H9 (cell line): ENCODE data around the gene CLECL1. TPM values are rescaled to one million over a fixed set of nuclear protein-coding genes. Genes with fewer than 3 reads are reported as not detected.

Experiments used
- DNase-seq: peaks from one replicate; pipeline ENCODE4 v3.0.0-alpha.2; 2017
- H2AFZ ChIP-seq: one replicate; pipeline ENCODE4 v1.6.1; 2013; ENCODE audit warnings: mild to moderate bottlenecking, low read length, control low read depth, moderate library complexity
- H2AK5ac ChIP-seq: 2 replicates; pipeline ENCODE4 v1.6.1; 2013; ENCODE audit warnings: low read length, control low read depth, mixed read lengths; ENCODE audit not compliant: insufficient read length
- H2BK120ac ChIP-seq: one replicate; pipeline ENCODE4 v1.6.1; 2013; ENCODE audit warnings: low read depth, mild to moderate bottlenecking, low read length, control low read depth, inconsistent platforms; ENCODE audit not compliant: poor library complexity, severe bottlenecking
- H2BK12ac ChIP-seq: 2 replicates; pipeline ENCODE4 v1.6.1; 2013; ENCODE audit warnings: low read length, control low read depth, mixed read lengths, low read depth; ENCODE audit not compliant: insufficient read length
- H2BK15ac ChIP-seq: 2 replicates; pipeline ENCODE4 v1.6.1; 2013; ENCODE audit warnings: low read depth, low read length, control low read depth
- H2BK20ac ChIP-seq: one replicate; pipeline ENCODE4 v1.6.1; 2013; ENCODE audit warnings: low read depth, mild to moderate bottlenecking, low read length, control low read depth, inconsistent platforms; ENCODE audit not compliant: poor library complexity, severe bottlenecking
- H2BK5ac ChIP-seq: 2 replicates; pipeline ENCODE4 v1.6.1; 2013; ENCODE audit warnings: low read length, control low read depth, mixed read lengths; ENCODE audit not compliant: insufficient read length
- H3K14ac ChIP-seq: 2 replicates; pipeline ENCODE4 v1.6.1; 2013; ENCODE audit warnings: low read length, control low read depth; ENCODE audit not compliant: insufficient read depth
- H3K18ac ChIP-seq: 2 replicates; pipeline ENCODE4 v1.6.1; 2013; ENCODE audit warnings: low read depth, mild to moderate bottlenecking, mixed read lengths, low read length, control low read depth; ENCODE audit not compliant: insufficient read length
- H3K23ac ChIP-seq: 2 replicates; pipeline ENCODE4 v1.6.1; 2013; ENCODE audit warnings: low read length, control low read depth, mixed read lengths, low read depth; ENCODE audit not compliant: insufficient read length
- H3K23me2 ChIP-seq: 2 replicates; pipeline ENCODE4 v1.6.1; 2013; ENCODE audit warnings: low read depth, mild to moderate bottlenecking, mixed read lengths, low read length, control low read depth; ENCODE audit not compliant: insufficient read length, poor library complexity, severe bottlenecking
- H3K27ac ChIP-seq: 2 replicates; pipeline ENCODE4 v1.5.1; 2013; ENCODE audit warnings: low read length, control low read depth, mixed read lengths, low read depth; ENCODE audit not compliant: insufficient read length
- H3K27me3 ChIP-seq: 2 replicates; pipeline ENCODE4 v1.6.1; 2013; ENCODE audit warnings: low read length, control low read depth, inconsistent platforms; ENCODE audit not compliant: insufficient read depth
- H3K4ac ChIP-seq: 2 replicates; pipeline ENCODE4 v1.6.1; 2013; ENCODE audit warnings: low read depth, mild to moderate bottlenecking, control low read depth, inconsistent platforms, low read length, moderate library complexity
- H3K4me1 ChIP-seq: 2 replicates; pipeline ENCODE4 v1.6.1; 2013; ENCODE audit warnings: low read length, control low read depth, inconsistent platforms; ENCODE audit not compliant: insufficient read depth
- H3K4me2 ChIP-seq: 2 replicates; pipeline ENCODE4 v1.6.1; 2013; ENCODE audit warnings: low read length, control low read depth, mixed read lengths; ENCODE audit not compliant: insufficient read length, insufficient read depth
- H3K56ac ChIP-seq: 2 replicates; pipeline ENCODE4 v1.6.1; 2013; ENCODE audit warnings: low read depth, mild to moderate bottlenecking, mixed read lengths, low read length, control low read depth; ENCODE audit not compliant: insufficient read length
- H3K79me1 ChIP-seq: 2 replicates; pipeline ENCODE4 v1.6.1; 2013; ENCODE audit warnings: low read depth, mild to moderate bottlenecking, moderate library complexity, low read length, control low read depth, inconsistent platforms; ENCODE audit not compliant: insufficient read depth, poor library complexity, severe bottlenecking
- H3K79me2 ChIP-seq: 2 replicates; pipeline ENCODE4 v1.6.1; 2013; ENCODE audit warnings: low read length, control low read depth, inconsistent platforms; ENCODE audit not compliant: insufficient read depth
- H3K9ac ChIP-seq: 2 replicates; pipeline ENCODE4 v1.6.1; 2013; ENCODE audit warnings: low read length, control low read depth, mixed read lengths; ENCODE audit not compliant: insufficient read length; ENCODE audit errors: extremely low read depth
- H3K9me3 ChIP-seq: one replicate; pipeline ENCODE4 v1.6.1; 2013; ENCODE audit warnings: low read depth, low read length, inconsistent platforms; ENCODE audit not compliant: control insufficient read depth
- H3T11ph ChIP-seq: one replicate; pipeline ENCODE4 v1.6.1; 2013; ENCODE audit warnings: mild to moderate bottlenecking, low read length, control low read depth, inconsistent platforms
- H4K20me1 ChIP-seq: one replicate; pipeline ENCODE4 v1.6.1; 2013; ENCODE audit not compliant: control insufficient read depth, insufficient read length, insufficient read depth
- H4K5ac ChIP-seq: 2 replicates; pipeline ENCODE4 v1.6.1; 2013; ENCODE audit warnings: low read depth, mild to moderate bottlenecking, mixed read lengths, low read length, control low read depth; ENCODE audit not compliant: insufficient read length
- H4K8ac ChIP-seq: replicated peaks from 2 replicates; pipeline ENCODE4 v1.6.1; 2013; ENCODE audit warnings: low read length, control low read depth, mixed read lengths, low read depth; ENCODE audit not compliant: insufficient read length
- H4K91ac ChIP-seq: 2 replicates; pipeline ENCODE4 v1.6.1; 2013; ENCODE audit warnings: low read depth, mild to moderate bottlenecking, moderate library complexity, mixed read lengths, low read length, control low read depth; ENCODE audit not compliant: insufficient read length
- H3K27ac Mint-ChIP-seq, 3 experiments: 2 replicates in 2 of 3; 3 replicates in 1 of 3; pipeline ENCODE4 v1.8.0; 2020 to 2021; ENCODE audit warnings: mixed read lengths in 3 of 3, mild to moderate bottlenecking in 1 of 3, moderate library complexity in 1 of 3
- H3K27me3 Mint-ChIP-seq: 2 replicates; pipeline ENCODE4 v1.8.0; 2021; ENCODE audit warnings: low read depth, mild to moderate bottlenecking, moderate library complexity, mixed read lengths
- H3K36me3 Mint-ChIP-seq, 3 experiments: 2 replicates in 2 of 3; 3 replicates in 1 of 3; pipeline ENCODE4 v1.8.0; 2020 to 2021; ENCODE audit warnings: low read depth in 3 of 3, mixed read lengths in 3 of 3; ENCODE audit not compliant: insufficient read depth in 1 of 3
- H3K4me1 Mint-ChIP-seq, 2 experiments: 2 replicates each; pipeline ENCODE4 v1.8.0; 2020; ENCODE audit warnings: mixed read lengths in 2 of 2
- H3K4me3 Mint-ChIP-seq, 2 experiments: 2 replicates in 1 of 2; 3 replicates in 1 of 2; pipeline ENCODE4 v1.8.0; 2020 to 2021; ENCODE audit warnings: mild to moderate bottlenecking in 2 of 2, mixed read lengths in 2 of 2, moderate library complexity in 1 of 2
- H3K9me3 Mint-ChIP-seq, 2 experiments: 2 replicates in 1 of 2; 3 replicates in 1 of 2; pipeline ENCODE4 v1.8.0; 2020; ENCODE audit warnings: mild to moderate bottlenecking in 2 of 2, mixed read lengths in 2 of 2, moderate library complexity in 1 of 2
- CTCF ChIP-seq: fragments of 200-600 bp; sonication (generic); conservative IDR thresholded peaks from 3 replicates; pipeline ENCODE4 v1.8.0; 2021; ENCODE audit warnings: antibody characterized with exemption, mild to moderate bottlenecking
- WGBS: extraction: QIAGEN DNeasy Blood & Tissue Kit; methylation state at CpG from one replicate; pipeline ENCODE4 v1.1.7; 2013; ENCODE audit warnings: missing lambda C conversion rate, low lambda C conversion rate, mixed read lengths; ENCODE audit not compliant: insufficient read length; ENCODE audit errors: extremely low coverage; 5-methylcytosine and 5-hydroxymethylcytosine counted together
- total RNA-seq: library from RNA; stranded (reverse); gene quantifications from 2 replicates; pipeline ENCODE4 v1.2.1, GENCODE V29; 2021

Gene CLECL1
- total RNA-seq, 1 experiment from 2014 or later: not detected

- Histone ChIP-seq H3K4me2 (no peak overlapping the region), H3K4ac (no peak overlapping the region), H3K27ac (no peak overlapping the region), H3K23me2 (no peaks in the 10 kb centered on the region), H3K9me3 (no peaks in the 10 kb centered on the region), H2BK5ac (no peak overlapping the region), H3K4me1 (no peaks in the 10 kb centered on the region), H3K79me1 (no peaks in the 10 kb centered on the region), H4K8ac (no peak overlapping the region), H3K23ac (no peak overlapping the region), H4K5ac (no peak overlapping the region), H3T11ph (no peak overlapping the region), H2BK120ac (no peak overlapping the region), H3K14ac (no peak overlapping the region), H2BK15ac (no peak overlapping the region), H2BK12ac (no peak overlapping the region), H3K18ac (no peak overlapping the region), H3K9ac (no peak overlapping the region), H2AFZ (no peak overlapping the region), H2AK5ac (no peak overlapping the region), H2BK20ac (no peak overlapping the region), H4K20me1 (no peaks in the 10 kb centered on the region), H3K56ac (no peak overlapping the region), H3K27me3 (no peaks in the 10 kb centered on the region), H3K79me2 (no peaks in the 10 kb centered on the region), H4K91ac (no peak overlapping the region)
- no peaks in the 10 kb centered on the region for H3K36me3 Mint-ChIP-seq
- H3K27me3 Mint-ChIP-seq: no peaks in the 10 kb centered on the region
- H3K4me3 Mint-ChIP-seq: no peak overlapping the region
- TF ChIP-seq CTCF: no peak
- DNase-seq: no peak
- H3K9me3 Mint-ChIP-seq: no peaks in the 10 kb centered on the region
- WGBS: no CpG with 5 or more reads among the region's 3 CpGs
- no peaks in the 10 kb centered on the region for H3K4me1 Mint-ChIP-seq
- H3K27ac Mint-ChIP-seq: no peak overlapping the region
Observed at GRCh38 chr12:9730011-9730410, 2.9 kb downstream of the CLECL1 start.
